Fibroblast of the aortic adventitia (primary cell): ENCODE data around the gene ABCA9. TPM values are rescaled to one million over a fixed set of nuclear protein-coding genes. Genes with fewer than 3 reads are reported as not detected.
"Not testable (repeated sequence)": the region's sequence is repeated elsewhere in the genome, so short reads cannot be mapped to it uniquely, and the experiment has no call there.

Experiments
- DNase-seq: peaks from one replicate; pipeline ENCODE4 v3.0.0-alpha.2; 2010; ENCODE audit warnings: low read depth
- H3K4me3 ChIP-seq: 2 replicates; pipeline ENCODE4 v1.5.1; 2011; ENCODE audit warnings: low read depth, mild to moderate bottlenecking, control low read depth, low read length, moderate library complexity
- CTCF ChIP-seq: IDR thresholded peaks from 2 replicates; pipeline ENCODE4 v1.5.1; 2011; ENCODE audit warnings: mild to moderate bottlenecking, low read length, control low read depth, inconsistent platforms; ENCODE audit not compliant: insufficient read depth
- total RNA-seq: library from RNA; depleted of rRNA; stranded (reverse); fragments of >200 nt; gene quantifications from 2 replicates; pipeline ENCODE4 v1.2.3, GENCODE V29; 2012; ENCODE audit warnings: low replicate concordance

ABCA9 gene
- total RNA-seq, 1 donor = 122 TPM

- peak; percentile 41 for DNase-seq
- TF ChIP-seq CTCF = no peak
- H3K4me3 ChIP-seq = no peak overlapping the region
These were observed 30.6 kb downstream of the ABCA9 start for GRCh38 chr17:69030169-69030568.

- H3K4me3 ChIP-seq = no peak overlapping the region
- no peak for TF ChIP-seq CTCF
- DNase-seq = no peak
These were observed 42.0 kb downstream of the ABCA9 start for GRCh38 chr17:69018687-69019086.

GRCh38 chr17:69018022-69018615, 42.6 kb downstream of the ABCA9 start:
- TF ChIP-seq CTCF = no peak
- no peak for DNase-seq
- no peak overlapping the region for H3K4me3 ChIP-seq

- H3K4me3 ChIP-seq = no peak overlapping the region
- DNase-seq = no peak
- TF ChIP-seq CTCF = no peak
These were observed 45.1 kb downstream of the ABCA9 start for GRCh38 chr17:69015631-69016030.

- no peak overlapping the region for H3K4me3 ChIP-seq
- no peak for TF ChIP-seq CTCF
- DNase-seq = peak; percentile 90
These were observed 47.6 kb downstream of the ABCA9 start for GRCh38 chr17:69012895-69013805.

GRCh38 chr17:69009930-69010329, 50.8 kb downstream of the ABCA9 start:
- DNase-seq = no peak
- no peak overlapping the region for H3K4me3 ChIP-seq
- TF ChIP-seq CTCF = no peak

GRCh38 chr17:69004759-69005158, 56.0 kb downstream of the ABCA9 start:
- DNase-seq, H3K4me3 ChIP-seq: not testable (repeated sequence)

- DNase-seq = not testable (repeated sequence)
These were observed 61.0 kb downstream of the ABCA9 start for GRCh38 chr17:68999743-69000142.

More at GRCh38 chr17:68999743-69000142, 61.0 kb downstream of the ABCA9 start:
- not testable (repeated sequence) for H3K4me3 ChIP-seq
